HFF-Myc (cell line): ENCODE measurements around the gene PDLIM7.

Experiments used
- DNase-seq: peaks from one replicate; pipeline ENCODE4 v3.0.0-alpha.2; 2011; ENCODE audit warnings: low read depth; ENCODE audit errors: extremely low read depth
- H3K4me3 ChIP-seq: replicated peaks from 2 replicates; pipeline ENCODE4 v1.5.1; 2011; ENCODE audit warnings: low read depth, mild to moderate bottlenecking, control low read depth, low read length
- CTCF ChIP-seq: IDR thresholded peaks from 2 replicates; pipeline ENCODE4 v1.5.1; 2012; ENCODE audit warnings: mild to moderate bottlenecking, low read depth, low read length, control low read depth; ENCODE audit errors: missing control alignments

The PDLIM7 gene

GRCh38 chr5:177483994-177484901 lies 13.2 kb downstream of the PDLIM7 start:
- TF ChIP-seq CTCF = no peak
- no peak for DNase-seq

GRCh38 chr5:177483042-177483441 lies 14.4 kb downstream of the PDLIM7 start:
- no peak for TF ChIP-seq CTCF
- no peak overlapping the region for H3K4me3 ChIP-seq
- DNase-seq = no peak

More at GRCh38 chr5:177483994-177484901, 13.2 kb downstream of the PDLIM7 start:
- H3K4me3 ChIP-seq = no peak overlapping the region

GRCh38 chr5:177482359-177482795 lies 15.0 kb downstream of the PDLIM7 start:
- no peak overlapping the region for H3K4me3 ChIP-seq
- no peak for TF ChIP-seq CTCF
- no peak for DNase-seq

- DNase-seq = no peak
- TF ChIP-seq CTCF = no peak
- no peak overlapping the region for H3K4me3 ChIP-seq
These were observed 17.6 kb downstream of the PDLIM7 start for GRCh38 chr5:177479774-177480173.

GRCh38 chr5:177478711-177479646 lies 18.4 kb downstream of the PDLIM7 start:
- DNase-seq = no peak
- no peak overlapping the region for H3K4me3 ChIP-seq
- no peak for TF ChIP-seq CTCF

- TF ChIP-seq CTCF = no peak
- DNase-seq = no peak
- no peak overlapping the region for H3K4me3 ChIP-seq
These were observed 19.5 kb downstream of the PDLIM7 start for GRCh38 chr5:177477701-177478477.
